Occipital lobe (tissue), 2 donors: Measurements from ENCODE around the gene RAPGEF4. TPM values are rescaled to one million over a fixed set of nuclear protein-coding genes. Genes with fewer than 3 reads are reported as not detected.

Experiments
- DNase-seq: peaks from one replicate; lab custom pipeline; 2025; lab: John Stamatoyannopoulos, UW
- total RNA-seq: library from RNA; depleted of rRNA; stranded (reverse); fragments of >200 nt; gene quantifications from one replicate; pipeline ENCODE4 v1.2.3, GENCODE V29; 2014

Gene RAPGEF4
- 23.4 TPM for total RNA-seq

- no peak for DNase-seq
These were observed at the start of gene RAPGEF4 for GRCh38 chr2:172735582-172736423. Gene RAPGEF4, plus strand, starts transcription at chr2:172735845. Its CDS starts 139 bp downstream, at chr2:172735984.

- peak; percentile 61 for DNase-seq
These were observed 42.6 kb upstream of the RAPGEF4 start for GRCh38 chr2:172693037-172693436.

GRCh38 chr2:172693529-172694455, 41.9 kb upstream of the RAPGEF4 start:
- no peak for DNase-seq

GRCh38 chr2:172697296-172697695, 38.3 kb upstream of the RAPGEF4 start:
- no peak for DNase-seq

- no peak for DNase-seq
These were observed 37.4 kb upstream of the RAPGEF4 start for GRCh38 chr2:172698041-172698863.

GRCh38 chr2:172701250-172701649, 34.4 kb upstream of the RAPGEF4 start:
- DNase-seq: no peak

GRCh38 chr2:172702451-172702850, 33.2 kb upstream of the RAPGEF4 start:
- no peak for DNase-seq

- no peak for DNase-seq
These were observed 31.3 kb upstream of the RAPGEF4 start for GRCh38 chr2:172704072-172704936.

- DNase-seq: no peak
These were observed 30.3 kb upstream of the RAPGEF4 start for GRCh38 chr2:172705352-172705751.

- no peak for DNase-seq
These were observed 27.4 kb upstream of the RAPGEF4 start for GRCh38 chr2:172708247-172708646.

- no peak for DNase-seq
These were observed 25.9 kb upstream of the RAPGEF4 start for GRCh38 chr2:172709566-172710291.

GRCh38 chr2:172710584-172711047, 25.0 kb upstream of the RAPGEF4 start:
- peak; percentile 14 for DNase-seq

GRCh38 chr2:172711110-172711509, 24.5 kb upstream of the RAPGEF4 start:
- no peak for DNase-seq

GRCh38 chr2:172712251-172712650, 23.4 kb upstream of the RAPGEF4 start:
- no peak for DNase-seq

GRCh38 chr2:172713365-172713875, 22.2 kb upstream of the RAPGEF4 start:
- DNase-seq: no peak

GRCh38 chr2:172722481-172722880, 13.2 kb upstream of the RAPGEF4 start:
- no peak for DNase-seq

GRCh38 chr2:172723286-172723685, 12.4 kb upstream of the RAPGEF4 start:
- no peak for DNase-seq

- DNase-seq: no peak
These were observed 10.9 kb upstream of the RAPGEF4 start for GRCh38 chr2:172724724-172725123.

GRCh38 chr2:172725284-172725683, 10.4 kb upstream of the RAPGEF4 start:
- no peak for DNase-seq
